ENCODE measurements around the gene SNX21.

SNX21 gene

DNA sequence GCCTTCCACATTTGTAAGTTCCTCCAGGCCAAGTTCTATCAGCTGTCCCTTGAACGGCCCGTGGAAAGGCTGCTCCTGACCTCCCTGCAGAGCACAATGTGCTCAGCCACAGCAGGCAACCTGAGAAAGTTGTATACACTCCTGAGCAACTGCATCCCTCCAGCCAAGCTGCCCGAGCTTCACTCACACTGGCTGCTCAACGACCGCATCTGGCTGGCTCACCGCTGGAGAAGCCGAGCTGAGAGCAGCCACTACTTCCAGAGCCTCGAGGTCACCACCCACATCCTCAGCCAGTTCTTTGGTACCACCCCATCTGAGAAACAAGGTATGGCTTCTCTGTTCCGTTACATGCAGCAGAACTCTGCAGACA lies 49.5 kb downstream of the SNX21 start:
- no peak for DNase-seq

DNA sequence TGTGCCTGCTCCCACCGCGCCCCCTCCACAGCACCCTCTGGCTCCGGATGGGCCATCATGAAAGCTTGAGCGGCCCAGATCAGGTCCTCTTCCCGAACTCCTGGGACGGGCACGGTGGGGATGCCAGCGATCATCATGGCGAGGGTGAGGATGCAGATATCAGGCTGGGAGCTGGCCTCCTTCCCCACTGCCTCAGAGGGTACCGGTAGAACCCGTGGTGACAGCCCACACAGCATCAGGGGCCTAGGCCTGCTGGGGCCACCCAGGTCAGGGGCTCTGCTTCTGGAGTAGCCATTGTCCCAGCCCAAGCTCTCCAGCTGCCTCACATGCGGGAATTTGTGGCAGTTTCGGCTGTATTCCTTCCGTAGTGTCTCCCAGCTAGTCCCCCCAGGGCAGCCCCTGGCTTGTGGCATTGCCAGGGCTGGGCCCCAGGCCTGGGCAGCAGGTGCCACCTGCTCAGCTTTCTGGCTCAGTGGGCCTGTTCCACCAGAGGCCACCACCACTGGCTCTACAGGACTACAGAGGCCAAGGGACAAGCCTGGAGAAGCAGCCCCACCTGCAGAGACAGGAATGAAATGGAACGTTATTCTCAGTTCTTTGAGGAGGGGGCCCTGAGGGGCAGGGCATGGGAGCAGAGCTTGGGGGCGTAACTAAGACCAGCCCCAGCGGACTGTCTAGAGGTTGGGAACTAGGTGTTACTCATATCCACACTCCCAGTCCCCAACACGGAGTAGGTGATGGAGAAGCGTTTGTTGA lies 53.2 kb downstream of the SNX21 start:
- DNase-seq = no peak

DNA sequence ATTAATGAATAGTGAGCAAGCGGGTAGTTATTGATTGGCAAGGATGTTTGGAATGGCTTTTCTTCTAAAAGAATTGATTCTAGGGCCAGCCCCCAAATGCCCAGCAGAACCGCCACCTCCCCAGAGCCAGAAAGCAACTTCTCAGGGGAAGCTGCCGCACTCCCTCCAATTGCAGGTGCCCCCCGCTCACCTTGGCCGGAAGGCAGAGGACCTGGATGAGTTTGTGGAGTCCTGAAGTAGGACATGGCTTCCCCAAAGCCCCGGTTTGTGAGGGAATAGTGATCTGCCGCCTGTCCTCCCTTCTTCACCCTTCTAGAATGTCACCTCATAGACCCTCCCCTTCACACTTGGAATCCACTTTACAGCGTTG lies 53.7 kb downstream of the SNX21 start, which contains the start of gene SPATA25:
SPATA25 (minus strand) TSS at position 277 of the 370 bp plus-strand sequence; CDS start at position 245, 32 bp downstream.
- no peak for DNase-seq

DNA sequence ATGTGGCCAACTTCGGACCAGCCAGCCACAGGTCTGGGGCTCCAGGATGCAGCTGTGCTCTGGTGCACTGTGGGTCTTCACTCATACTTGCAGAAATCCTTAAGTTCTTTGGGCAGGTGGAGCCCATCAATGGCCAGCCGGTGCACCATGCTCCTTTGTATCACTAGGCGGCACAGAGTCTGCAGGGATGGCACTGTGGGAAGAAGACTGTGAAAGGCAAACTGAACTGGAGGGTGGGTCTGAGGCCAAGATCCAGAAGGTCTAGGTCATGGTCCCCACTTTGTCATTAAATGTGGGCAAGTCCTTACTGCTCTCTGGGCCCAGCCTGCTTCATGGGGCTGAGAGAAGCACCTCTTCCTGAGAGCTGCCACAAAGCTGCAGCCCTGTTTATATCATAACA lies 55.1 kb downstream of the SNX21 start:
- no peak for DNase-seq

DNA sequence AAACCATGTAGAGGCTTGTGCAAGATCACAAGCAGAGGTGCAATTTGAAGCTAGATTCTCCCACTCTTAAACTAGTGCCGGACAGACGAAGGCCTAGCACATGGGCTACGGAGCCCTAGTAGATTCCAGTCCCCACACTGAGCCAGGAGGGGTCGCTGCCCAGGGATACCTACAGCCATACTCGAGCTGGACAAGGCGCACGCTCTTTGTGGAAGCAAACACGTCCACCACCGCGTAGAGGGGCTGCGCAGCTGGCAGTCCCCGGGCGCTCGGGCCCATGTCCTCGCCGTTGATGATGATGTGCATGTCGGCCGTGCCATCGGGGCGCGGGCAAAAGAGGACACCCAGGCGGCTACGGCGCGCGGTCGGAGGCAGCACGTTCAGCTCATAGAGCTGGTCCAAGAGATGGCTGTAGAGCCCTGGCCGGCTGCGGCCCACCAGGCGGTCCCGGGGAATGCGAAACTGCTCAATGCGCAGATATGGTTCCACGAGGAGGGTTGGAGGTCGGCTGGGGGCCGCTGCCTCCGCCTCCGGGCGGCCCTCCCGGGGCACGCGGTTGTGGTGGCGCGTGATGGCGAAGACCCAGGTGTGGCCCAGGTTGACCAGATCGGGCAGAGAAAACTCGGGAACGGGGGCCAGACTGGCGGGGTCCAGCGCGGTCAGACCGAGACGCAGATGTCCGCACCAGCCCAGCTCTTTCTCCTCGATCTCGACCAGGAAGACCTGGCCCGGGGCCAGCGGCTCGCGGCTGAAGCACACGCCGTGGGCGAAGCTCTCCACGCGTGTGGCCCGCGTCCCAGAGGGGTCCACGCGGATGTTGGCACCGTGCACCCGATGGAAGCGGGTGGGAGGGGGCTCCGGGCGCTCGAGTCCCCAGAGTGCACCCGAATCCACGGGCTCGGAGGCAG lies 56.7 kb downstream of the SNX21 start:
- no peak for DNase-seq

DNA sequence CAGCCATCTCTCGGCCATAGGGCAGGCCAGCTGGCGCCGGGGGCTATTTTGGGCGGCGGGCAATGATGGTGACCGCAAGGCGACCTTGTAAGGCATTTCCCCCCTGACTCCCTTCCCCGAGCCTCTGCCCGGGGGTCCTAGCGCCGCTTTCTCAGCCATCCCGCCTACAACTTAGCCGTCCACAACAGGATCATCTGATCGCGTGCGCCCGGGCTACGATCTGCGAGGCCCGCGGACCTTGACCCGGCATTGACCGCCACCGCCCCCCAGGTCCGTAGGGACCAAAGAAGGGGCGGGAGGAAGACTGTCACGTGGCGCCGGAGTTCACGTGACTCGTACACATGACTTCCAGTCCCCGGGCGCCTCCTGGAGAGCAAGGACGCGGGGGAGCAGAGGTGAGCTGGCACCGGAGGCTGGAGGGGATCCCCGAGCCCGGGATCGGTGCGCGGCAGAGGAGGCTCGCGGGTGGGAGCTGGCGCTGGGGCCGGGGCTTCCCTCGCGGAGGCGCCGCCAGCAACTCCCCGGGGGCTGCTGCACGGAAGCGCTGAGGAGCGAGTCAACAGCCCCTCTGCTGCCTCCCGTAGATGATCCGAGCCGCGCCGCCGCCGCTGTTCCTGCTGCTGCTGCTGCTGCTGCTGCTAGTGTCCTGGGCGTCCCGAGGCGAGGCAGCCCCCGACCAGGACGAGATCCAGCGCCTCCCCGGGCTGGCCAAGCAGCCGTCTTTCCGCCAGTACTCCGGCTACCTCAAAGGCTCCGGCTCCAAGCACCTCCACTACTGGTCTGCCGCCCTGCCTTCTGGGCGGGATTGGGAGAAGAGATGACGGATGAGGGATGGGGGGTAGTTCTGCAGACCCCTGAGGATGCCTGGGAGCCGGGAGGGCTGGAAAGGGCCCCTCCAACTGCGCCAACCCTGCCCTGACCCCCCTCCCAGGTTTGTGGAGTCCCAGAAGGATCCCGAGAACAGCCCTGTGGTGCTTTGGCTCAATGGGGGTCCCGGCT lies 57.7 kb downstream of the SNX21 start, which contains the start of the genes CTSA and NEURL2:
CTSA (plus strand) TSS at position 351 of the 999 bp plus-strand sequence; CDS start at position 585, 234 bp downstream.
NEURL2 (minus strand) TSS at position 224 of the 999 bp plus-strand sequence; CDS start at position 7, 217 bp downstream.
- DNase-seq = peak; percentile 44

DNA sequence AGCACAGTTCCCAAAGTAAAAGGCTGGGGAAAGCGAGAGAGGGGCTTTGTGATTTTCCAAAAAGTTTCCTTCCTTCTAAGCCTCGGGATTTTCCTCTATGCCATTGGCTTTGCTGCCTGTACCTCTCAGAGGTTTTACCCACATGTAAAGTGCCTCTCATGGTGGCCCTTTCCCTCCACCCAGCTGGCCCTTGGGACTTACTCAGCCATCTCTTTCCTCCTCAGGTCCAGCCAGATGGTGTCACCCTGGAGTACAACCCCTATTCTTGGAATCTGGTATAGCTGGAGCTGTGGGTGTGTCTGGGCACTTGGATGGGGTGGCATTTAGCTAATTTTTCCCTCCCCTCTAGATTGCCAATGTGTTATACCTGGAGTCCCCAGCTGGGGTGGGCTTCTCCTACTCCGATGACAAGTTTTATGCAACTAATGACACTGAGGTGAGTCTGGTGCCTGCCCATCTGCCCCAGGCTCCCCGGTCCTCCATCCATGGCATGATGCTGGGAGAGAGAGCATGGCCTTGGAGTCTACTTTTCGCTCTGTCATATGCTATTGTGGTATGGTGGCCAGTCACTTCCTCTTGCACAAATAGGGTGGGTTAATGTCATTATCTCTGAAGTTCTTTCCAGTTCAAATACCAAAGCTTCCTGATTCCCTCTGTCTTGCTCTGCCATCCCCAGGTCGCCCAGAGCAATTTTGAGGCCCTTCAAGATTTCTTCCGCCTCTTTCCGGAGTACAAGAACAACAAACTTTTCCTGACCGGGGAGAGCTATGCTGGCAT lies 58.6 kb downstream of the SNX21 start:
- no peak for DNase-seq

Data from KG1 (cell line).